GM12878 (cell line): Measurements from ENCODE around the gene PLCG1. TPM values are rescaled to one million over a fixed set of nuclear protein-coding genes. Genes with fewer than 3 reads are reported as not detected.
"Not testable (repeated sequence)": the region's sequence is repeated elsewhere in the genome, so short reads cannot be mapped to it uniquely, and the experiment has no call there.

Experiments used
- ATAC-seq: fragments of 200-7000 bp; cut with Tn5 transposase; 3 replicates; pipeline ENCODE4 v1.9.1; 2020; ENCODE audit warnings: mild to moderate bottlenecking, moderate library complexity
- BruUV-seq: library from RNA; stranded (reverse); fragments of 400-500 nt; replicated peaks from 2 replicates; lab custom pipeline; 2021; lab: Mats Ljungman, UMichigan
- CTCF ChIA-PET: fragments of 300-600 bp; sonication (Branson Sonifier 250); formaldehyde crosslinking; extraction: SDS; loops from one replicate; lab custom pipeline; 2021; ENCODE audit warnings: inconsistent platforms; lab: Yijun Ruan, JAX
- POLR2A ChIA-PET: fragments of 350-600 bp; formaldehyde crosslinking; extraction: SDS; loops from one replicate; lab custom pipeline; 2021; ENCODE audit warnings: inconsistent platforms; lab: Charles Lee
- RAD21 ChIA-PET: fragments of 300-600 bp; sonication (Branson Sonifier 250); formaldehyde crosslinking; loops from one replicate; lab custom pipeline; 2023; ENCODE audit warnings: antibody characterized with exemption; ENCODE audit not compliant: unreplicated experiment; lab: Charles Lee
- SMC1A ChIA-PET: fragments of 300-600 bp; sonication (Branson Sonifier 250); formaldehyde crosslinking; loops from one replicate; lab custom pipeline; 2023; ENCODE audit not compliant: unreplicated experiment, uncharacterized antibody; lab: Charles Lee
- DNase-seq: peaks from one replicate; pipeline ENCODE4 v3.0.0-alpha.2; 2011; ENCODE audit warnings: low read depth, low spot score
- FAIRE-seq: peaks from 3 replicates; lab custom pipeline; 2011; peaks lifted over from hg19 to GRCh38; lab: Jason Lieb, UNC
- H2AFZ ChIP-seq: 2 replicates; pipeline ENCODE4 v1.6.0; 2011; ENCODE audit warnings: low read depth, low read length, control low read depth; ENCODE audit not compliant: control insufficient read depth
- H3K27ac ChIP-seq: 2 replicates; pipeline ENCODE4 v1.5.1; 2011; ENCODE audit warnings: control low read depth; ENCODE audit not compliant: control insufficient read depth, insufficient read depth
- H3K27me3 ChIP-seq, 2 experiments: replicated peaks in 1 of 2; 2 replicates each; pipeline versions ENCODE4 v1.6.0 to v1.6.1; 2011; ENCODE audit warnings: low read length in 1 of 2; ENCODE audit not compliant: control insufficient read depth in 2 of 2, insufficient read depth in 2 of 2
- H3K36me3 ChIP-seq, 2 experiments: 2 replicates each; pipeline ENCODE4 v1.5.1; 2011; ENCODE audit warnings: low read length in 1 of 2; ENCODE audit not compliant: control insufficient read depth in 2 of 2, insufficient read depth in 2 of 2
- H3K4me1 ChIP-seq: 2 replicates; pipeline ENCODE4 v1.6.1; 2011; ENCODE audit warnings: mild to moderate bottlenecking, low read length, moderate library complexity, mixed read lengths; ENCODE audit not compliant: control insufficient read depth, insufficient read depth
- H3K4me2 ChIP-seq: 2 replicates; pipeline ENCODE4 v1.6.0; 2011; ENCODE audit warnings: control low read depth; ENCODE audit not compliant: control insufficient read depth, insufficient read depth
- H3K4me3 ChIP-seq: fragments of 200-600 bp; sonication (generic); 2 replicates; pipeline ENCODE4 v1.5.1; 2016
- H3K79me2 ChIP-seq: 2 replicates; pipeline ENCODE4 v1.6.0; 2011; ENCODE audit warnings: low read length; ENCODE audit not compliant: control insufficient read depth, insufficient read depth
- H3K9ac ChIP-seq: 2 replicates; pipeline ENCODE4 v1.8.0; 2011; ENCODE audit warnings: low read length, control low read depth, mixed read lengths; ENCODE audit not compliant: control insufficient read depth, insufficient read depth
- H3K9me3 ChIP-seq: replicated peaks from 3 replicates; pipeline ENCODE4 v1.5.1; 2011; ENCODE audit warnings: mild to moderate bottlenecking, low read length; ENCODE audit not compliant: control insufficient read depth, insufficient read depth
- H4K20me1 ChIP-seq: 2 replicates; pipeline ENCODE4 v1.6.0; 2011; ENCODE audit not compliant: control insufficient read depth, insufficient read depth
- NBN ChIP-seq: fragments of 450-650 bp; IDR thresholded peaks from 2 replicates; pipeline ENCODE4 v1.6.1; 2016
- WGBS: methylation state at CpG from one replicate; pipeline ENCODE4 v1.1.6; 2016; ENCODE audit warnings: low lambda C conversion rate; ENCODE audit not compliant: insufficient replicate concordance, insufficient coverage; ENCODE audit errors: missing lambda C conversion rate; 5-methylcytosine and 5-hydroxymethylcytosine counted together
- in situ Hi-C: fragments of 300-500 bp; cut with MboI; formaldehyde crosslinking; loops from 9 replicates; pipeline ENCODE4 v1.14.3; 2018; ENCODE audit warnings: mixed read lengths
- intact Hi-C: fragments of 100-400 bp; cut with micrococcal nuclease; formaldehyde crosslinking; loops from one replicate; pipeline ENCODE4 v1.14.2; 2022; ENCODE audit not compliant: unreplicated experiment
- polyA plus RNA-seq, 11 experiments: library from polyadenylated mRNA; depleted of rRNA in 4 of 11; unstranded in 6 of 11; stranded (reverse) in 5 of 11; fragments of >200 nt; fragmentation: Nextera tagmentation in 4 of 11; fragmentation: Illumina TruSeq in 1 of 11; extraction: Ambion mirVana in 4 of 11; extraction: Trizol in 1 of 11; gene quantifications; 1 replicate in 1 of 11; 2 replicates in 10 of 11; pipeline versions ENCODE4 v1.2.1 to v1.2.3, GENCODE V29; 2011 to 2016; ENCODE audit warnings: inconsistent platforms in 2 of 11, missing spikeins in 2 of 11, low read depth in 1 of 11
- total RNA-seq, 4 experiments: library from RNA; depleted of rRNA in 3 of 4; stranded (reverse); fragments of >200 nt in 3 of 4; fragmentation: Illumina TruSeq in 1 of 4; extraction: Trizol in 1 of 4; gene quantifications; 2 replicates each; pipeline versions ENCODE4 v1.2.1 to v1.2.3, GENCODE V29; 2013 to 2021
- TF ChIP-seq, protein P1 (sequence below): fragments of 450-650 bp; formaldehyde crosslinking; IDR thresholded peaks from 2 replicates; pipeline ENCODE4 v1.4.0; 2022; ENCODE audit warnings: mild to moderate bottlenecking, moderate library complexity

PLCG1 gene
- total and polyA plus RNA-seq, 10 of the 15 experiments (the other 5 are each of a cell fraction or from before 2014, with no cell fraction given) = 2.6 to 114 (median 45.3) TPM

DNA sequence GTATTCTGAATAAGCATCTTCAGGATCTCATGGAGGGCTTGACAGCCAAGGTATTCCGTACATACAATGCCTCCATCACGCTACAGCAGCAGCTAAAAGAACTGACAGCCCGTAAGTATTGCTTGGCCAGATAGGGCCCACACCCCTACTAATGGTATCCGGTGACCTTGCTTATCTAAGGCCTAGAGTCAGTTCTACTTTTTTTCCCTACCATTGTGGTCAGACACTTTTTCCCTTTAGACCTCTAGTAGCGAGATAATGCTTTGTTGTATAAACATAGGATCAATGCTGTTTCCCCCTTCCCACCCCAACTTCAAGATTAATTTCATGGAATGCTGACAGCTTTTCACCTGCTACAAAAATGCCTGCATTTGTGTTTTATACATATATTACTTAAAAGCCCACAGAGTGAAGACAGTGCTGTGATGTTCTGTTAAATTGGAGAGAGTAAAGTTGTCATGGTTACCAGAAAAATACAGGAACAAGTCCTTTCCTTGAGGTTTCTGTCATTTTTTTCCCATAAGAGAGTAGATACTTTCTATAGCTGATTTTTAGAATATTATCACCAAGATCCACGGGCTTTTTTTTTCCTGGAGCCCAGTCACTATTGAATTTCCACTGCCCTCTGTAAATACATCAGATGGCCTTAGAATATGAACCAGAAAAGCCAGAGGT lies 20.9 kb upstream of the PLCG1 start:
- Histone ChIP-seq H3K4me1 (no peaks in the 10 kb centered on the region), H3K9me3 (no peaks in the 10 kb centered on the region), H3K79me2 (no peaks in the 10 kb centered on the region), H3K4me3 (no peak overlapping the region), H3K36me3 (peaks cover 23 to 66% of the 10 kb centered on the region in 2 experiments), H3K27me3 (no peaks in the 10 kb centered on the region), H2AFZ (no peak overlapping the region), H3K4me2 (no peak overlapping the region), H3K27ac (no peak overlapping the region), H3K9ac (no peak overlapping the region)
- BruUV-seq = no TSS peak
- no peak for FAIRE-seq
- ATAC-seq = no peak
- in situ Hi-C loops = no loop called here
- intact Hi-C loops = no loop called here
- CTCF ChIA-PET = interaction anchor here (3.8 kb wide), 1 partner anchor 18 kb away, joined by 16 read pairs; no protein-coding TSS in a partner anchor
- SMC1A ChIA-PET = interaction anchor here (0.8 to 1.4 kb wide), 2 partner anchors 17 to 126 kb away, joined by 4 read pairs; no protein-coding TSS in a partner anchor
- 89% methylated on average over 6 of the region's 6 CpGs for WGBS
- TF ChIP-seq, protein P1, sequence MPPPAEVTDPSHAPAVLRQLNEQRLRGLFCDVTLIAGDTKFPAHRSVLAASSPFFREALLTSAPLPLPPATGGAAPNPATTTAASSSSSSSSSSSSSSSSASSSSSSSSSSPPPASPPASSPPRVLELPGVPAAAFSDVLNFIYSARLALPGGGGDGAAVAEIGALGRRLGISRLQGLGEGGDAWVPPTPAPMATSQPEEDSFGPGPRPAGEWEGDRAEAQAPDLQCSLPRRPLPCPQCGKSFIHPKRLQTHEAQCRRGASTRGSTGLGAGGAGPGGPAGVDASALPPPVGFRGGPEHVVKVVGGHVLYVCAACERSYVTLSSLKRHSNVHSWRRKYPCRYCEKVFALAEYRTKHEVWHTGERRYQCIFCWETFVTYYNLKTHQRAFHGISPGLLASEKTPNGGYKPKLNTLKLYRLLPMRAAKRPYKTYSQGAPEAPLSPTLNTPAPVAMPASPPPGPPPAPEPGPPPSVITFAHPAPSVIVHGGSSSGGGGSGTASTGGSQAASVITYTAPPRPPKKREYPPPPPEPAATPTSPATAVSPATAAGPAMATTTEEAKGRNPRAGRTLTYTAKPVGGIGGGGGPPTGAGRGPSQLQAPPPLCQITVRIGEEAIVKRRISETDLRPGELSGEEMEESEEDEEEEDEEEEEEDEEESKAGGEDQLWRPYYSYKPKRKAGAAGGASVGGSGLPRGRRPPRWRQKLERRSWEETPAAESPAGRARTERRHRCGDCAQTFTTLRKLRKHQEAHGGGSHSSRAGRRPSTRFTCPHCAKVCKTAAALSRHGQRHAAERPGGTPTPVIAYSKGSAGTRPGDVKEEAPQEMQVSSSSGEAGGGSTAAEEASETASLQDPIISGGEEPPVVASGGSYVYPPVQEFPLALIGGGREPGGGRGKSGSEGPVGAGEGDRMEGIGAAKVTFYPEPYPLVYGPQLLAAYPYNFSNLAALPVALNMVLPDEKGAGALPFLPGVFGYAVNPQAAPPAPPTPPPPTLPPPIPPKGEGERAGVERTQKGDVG = no peak
- TF ChIP-seq NBN = no peak
- TF ChIP-seq, all 136 proteins: peak for 0
- DNase-seq = no peak
- ChIA-PET RAD21 (interaction anchor here (0.7 kb wide), 1 partner anchor 163 kb away, joined by 4 read pairs; no protein-coding TSS in a partner anchor), POLR2A (interaction anchor here (0.7 to 1.4 kb wide), 2 partner anchors 10 to 217 kb away, joined by 3 to 4 read pairs; no protein-coding TSS in a partner anchor)
- no peaks in the 10 kb centered on the region for H4K20me1 ChIP-seq

DNA sequence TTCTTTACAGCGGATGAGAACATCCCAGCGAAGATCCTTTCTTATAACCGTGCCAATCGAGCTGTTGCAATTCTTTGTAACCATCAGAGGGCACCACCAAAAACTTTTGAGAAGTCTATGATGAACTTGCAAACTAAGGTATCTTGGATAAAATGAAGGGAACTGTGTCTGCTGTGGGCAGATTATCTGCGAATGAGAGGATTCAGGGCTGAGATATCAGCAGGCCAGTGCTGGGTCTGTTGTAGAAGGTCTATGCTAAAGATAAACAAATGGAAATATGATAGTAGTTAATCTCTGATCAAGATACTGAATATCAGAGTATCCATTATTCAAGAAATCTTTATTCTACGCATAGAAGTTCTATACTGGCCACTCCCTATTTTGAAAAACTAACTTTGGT lies 19.2 kb upstream of the PLCG1 start:
- H3K9ac ChIP-seq, DNase-seq, H3K9me3 ChIP-seq, H3K4me1 ChIP-seq, BruUV-seq, FAIRE-seq, H3K79me2 ChIP-seq, H2AFZ ChIP-seq, SMC1A ChIA-PET, H3K4me3 ChIP-seq, H3K27ac ChIP-seq, H3K27me3 ChIP-seq, H3K4me2 ChIP-seq, ATAC-seq, in situ Hi-C loops, intact Hi-C loops, H4K20me1 ChIP-seq: not testable (repeated sequence)
- 98% methylated on average over 6 of the region's 6 CpGs for WGBS
- CTCF ChIA-PET = interaction anchor here (1.2 to 3.8 kb wide), 3 partner anchors 16 to 155 kb away, joined by 3 to 16 read pairs (median 3); no protein-coding TSS in a partner anchor
- POLR2A ChIA-PET = interaction anchor here (1.4 kb wide), 1 partner anchor 8 kb away, joined by 3 read pairs; no protein-coding TSS in a partner anchor
- RAD21 ChIA-PET = interaction anchor here (1.3 kb wide), 1 partner anchor 127 kb away, joined by 3 read pairs; no protein-coding TSS in a partner anchor
- H3K36me3 ChIP-seq = peaks cover 29 to 58% of the 10 kb centered on the region in 2 experiments
